ENCODE measurements around the gene NLRP4. TPM values are rescaled to one million over a fixed set of nuclear protein-coding genes. Genes with fewer than 3 reads are reported as not detected.

The NLRP4 gene
- total RNA-seq = not detected

DNA sequence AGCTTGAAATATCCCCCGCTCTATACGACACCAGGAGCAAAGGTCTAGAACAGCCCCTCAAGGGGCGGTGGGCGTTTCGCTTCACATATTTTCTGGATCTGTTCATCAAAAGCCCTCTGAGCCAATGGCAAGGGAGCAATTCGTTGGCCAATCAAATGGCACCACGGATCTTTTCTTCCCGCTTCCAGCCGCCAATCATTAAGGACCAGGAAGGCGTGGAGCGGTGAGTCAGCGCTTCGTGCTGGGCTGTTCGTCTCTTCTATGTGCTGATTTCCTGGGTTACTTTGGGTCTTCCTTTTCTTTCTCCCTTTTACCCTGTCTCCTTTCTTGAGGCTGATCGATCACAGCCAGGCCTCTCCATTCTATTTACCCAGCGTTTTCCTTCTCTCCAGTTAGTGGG, at the start of gene NLRP4:
NLRP4 (plus strand) TSS at position 201 of the 400 bp plus-strand sequence. CDS start 15,541 bp downstream, outside the sequence.
- TF ChIP-seq POLR2A (IDR thresholded peaks at IDR 0.05) (no peak), CTCF (IDR thresholded peaks at IDR 0.05) (no peak)
- no peak within 1 kb of the TSS for H3K4me3 ChIP-seq (ENCODE audit: low read depth, poor library complexity, severe bottlenecking)
- WGBS, 2 donors = 91% methylated on average over 16 of the region's 16 CpGs
- DNase-seq (ENCODE audit: low spot score in 2 of 2) = no peak
- intact Hi-C loops (cut with DNase I; ENCODE audit: low total_unique reads) = no loop called here

DNA sequence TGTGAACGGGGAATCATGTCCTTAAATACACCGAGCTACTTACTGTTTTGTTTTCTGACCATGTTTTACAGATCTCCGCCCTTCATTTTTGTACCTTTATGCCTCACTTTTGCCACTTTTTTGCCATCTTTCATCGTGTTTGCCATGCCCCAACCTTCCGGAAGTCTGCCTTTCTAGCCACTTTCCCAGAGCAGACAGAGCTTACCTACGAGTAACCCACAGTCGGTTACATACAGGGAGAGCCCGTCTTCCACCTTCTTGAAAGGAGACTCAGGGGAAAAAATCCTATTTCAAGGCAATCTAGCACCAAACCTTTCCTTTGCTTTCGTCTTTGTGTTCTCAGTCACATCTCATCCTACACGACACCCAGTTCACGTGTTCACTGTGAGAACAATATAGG, 41.3 kb upstream of the NLRP4 start:
- H3K4me3 ChIP-seq (ENCODE audit: low read depth, poor library complexity, severe bottlenecking) = no peak overlapping the region
- intact Hi-C loops (cut with DNase I; ENCODE audit: low total_unique reads) = no loop called here
- 87 to 90% methylated on average over 11 of the region's 11 CpGs for WGBS, 2 donors
- DNase-seq (ENCODE audit: low spot score in 2 of 2) = no peak
- no peak for TF ChIP-seq POLR2A (IDR thresholded peaks at IDR 0.05)

DNA sequence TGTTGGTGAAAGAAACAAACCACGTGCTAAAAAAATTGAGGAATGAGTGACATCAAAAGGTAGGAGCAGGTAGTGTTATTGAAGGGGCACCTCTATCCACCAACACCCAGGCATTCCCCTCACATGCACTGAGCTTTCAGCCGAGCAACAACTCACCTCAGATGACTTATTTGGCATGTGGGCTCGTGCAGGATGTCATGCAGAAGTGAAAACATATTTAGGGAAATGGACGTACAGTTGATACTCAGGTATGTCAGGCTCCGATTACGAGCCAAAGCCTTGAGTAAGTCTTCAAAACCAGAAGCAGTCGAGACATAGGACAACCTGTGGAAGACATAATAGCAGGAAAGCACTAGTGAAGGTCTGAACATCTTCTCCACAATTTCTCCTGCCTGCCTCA, 34.9 kb upstream of the NLRP4 start:
- TF ChIP-seq CTCF (IDR thresholded peaks at IDR 0.05) (no peak), POLR2A (IDR thresholded peaks at IDR 0.05) (no peak)
- H3K4me3 ChIP-seq (ENCODE audit: low read depth, poor library complexity, severe bottlenecking) = no peak overlapping the region
- DNase-seq (ENCODE audit: low spot score in 2 of 2) = no peak
- intact Hi-C loops (cut with DNase I; ENCODE audit: low total_unique reads) = no loop called here
- WGBS, 2 donors = 71 to 77% methylated on average over 7 of the region's 7 CpGs

DNA sequence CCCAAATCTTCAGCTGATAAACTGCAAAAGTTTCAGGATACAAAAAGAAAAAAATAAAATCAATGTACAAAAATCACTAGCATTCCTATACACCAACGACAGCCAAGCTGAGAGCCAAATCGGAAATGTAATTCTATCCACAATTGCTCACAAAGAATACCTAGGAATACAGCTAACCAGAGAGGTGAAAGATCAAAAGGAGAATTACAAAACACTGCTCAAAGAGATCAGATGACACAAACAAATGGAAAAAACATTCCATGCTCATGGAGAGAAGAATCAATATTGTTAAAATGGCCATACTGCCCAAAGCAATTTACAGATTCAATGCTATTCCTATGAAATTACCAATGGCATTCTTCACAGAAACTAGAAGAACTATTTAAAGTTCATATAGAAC, 34.1 kb upstream of the NLRP4 start:
- no peak for TF ChIP-seq POLR2A (IDR thresholded peaks at IDR 0.05)
- no peak for TF ChIP-seq CTCF (IDR thresholded peaks at IDR 0.05)
- no peak for DNase-seq (ENCODE audit: low spot score in 2 of 2)
- intact Hi-C loops (cut with DNase I; ENCODE audit: low total_unique reads) = no loop called here
- no peak overlapping the region for H3K4me3 ChIP-seq (ENCODE audit: low read depth, poor library complexity, severe bottlenecking)
- WGBS, 2 donors = 83 to 88% methylated on average over 2 of the region's 2 CpGs

DNA sequence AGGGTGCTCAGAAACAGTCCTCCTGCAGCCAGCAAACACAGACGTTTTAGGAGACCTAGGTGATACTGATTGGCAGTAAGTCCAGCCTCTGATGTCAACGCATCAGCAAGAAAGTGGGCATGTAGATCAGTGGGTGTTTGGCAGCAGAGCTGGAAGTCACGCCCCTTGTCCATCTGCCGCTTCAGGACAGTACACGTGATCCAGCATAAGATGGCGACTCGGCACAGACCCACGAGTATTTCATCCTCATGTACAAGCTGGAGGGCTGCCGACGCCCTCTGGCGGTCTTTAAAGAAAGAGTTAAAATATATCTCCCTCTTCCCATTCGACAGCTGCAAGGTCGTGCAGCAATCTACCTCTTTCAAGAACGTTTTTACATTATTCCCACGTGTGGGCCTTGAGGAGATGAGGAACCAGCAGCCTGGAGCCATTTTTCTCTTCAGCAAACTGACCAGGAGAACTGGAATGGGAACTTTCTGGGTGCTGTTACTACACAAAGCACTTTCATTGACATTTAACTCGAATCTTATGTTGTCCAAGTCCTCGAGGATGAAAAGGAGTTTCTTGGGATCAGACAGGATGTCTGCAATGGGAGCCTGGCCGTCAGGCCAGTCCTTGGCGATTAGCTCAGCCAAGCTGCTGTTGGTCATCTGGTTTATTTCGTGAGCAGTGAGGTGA, 26.8 kb upstream of the NLRP4 start:
- intact Hi-C loops (cut with DNase I; ENCODE audit: low total_unique reads) = no loop called here
- DNase-seq (ENCODE audit: low spot score in 2 of 2) = no peak
- no peak overlapping the region for H3K4me3 ChIP-seq (ENCODE audit: low read depth, poor library complexity, severe bottlenecking)
- TF ChIP-seq CTCF (IDR thresholded peaks at IDR 0.05) (no peak), POLR2A (IDR thresholded peaks at IDR 0.05) (no peak)
- WGBS, 2 donors = 31 to 35% methylated on average over 20 of the region's 20 CpGs

DNA sequence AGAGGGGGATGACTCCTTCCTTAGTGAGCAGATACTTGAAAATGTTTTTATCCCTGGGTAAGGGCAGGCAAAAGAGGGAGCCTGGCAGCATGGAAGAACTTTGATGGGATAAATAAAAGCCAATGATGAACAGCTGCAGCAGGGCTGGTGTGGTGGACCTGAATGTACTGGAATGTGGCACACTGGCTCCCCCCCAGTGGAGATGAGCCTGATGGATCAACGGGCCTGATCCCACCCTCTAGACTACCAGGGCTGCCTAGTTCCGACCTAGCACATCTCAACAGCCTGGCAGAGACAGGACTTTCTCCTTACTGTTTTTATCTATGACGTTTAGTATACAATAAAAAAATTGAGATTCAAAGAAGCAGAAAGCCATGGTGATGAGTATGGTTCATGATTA, 25.0 kb upstream of the NLRP4 start:
- intact Hi-C loops (cut with DNase I; ENCODE audit: low total_unique reads) = no loop called here
- TF ChIP-seq CTCF (IDR thresholded peaks at IDR 0.05) (no peak), POLR2A (IDR thresholded peaks at IDR 0.05) (no peak)

More for the DNA sequence above, 25.0 kb upstream of the NLRP4 start:
- DNase-seq (ENCODE audit: low spot score in 2 of 2) = no peak
- H3K4me3 ChIP-seq (ENCODE audit: low read depth, poor library complexity, severe bottlenecking) = no peak overlapping the region
- WGBS, 2 donors = 46 to 66% methylated on average over 3 of the region's 3 CpGs
